ENCODE data around the gene SLC35B1.

DNA sequence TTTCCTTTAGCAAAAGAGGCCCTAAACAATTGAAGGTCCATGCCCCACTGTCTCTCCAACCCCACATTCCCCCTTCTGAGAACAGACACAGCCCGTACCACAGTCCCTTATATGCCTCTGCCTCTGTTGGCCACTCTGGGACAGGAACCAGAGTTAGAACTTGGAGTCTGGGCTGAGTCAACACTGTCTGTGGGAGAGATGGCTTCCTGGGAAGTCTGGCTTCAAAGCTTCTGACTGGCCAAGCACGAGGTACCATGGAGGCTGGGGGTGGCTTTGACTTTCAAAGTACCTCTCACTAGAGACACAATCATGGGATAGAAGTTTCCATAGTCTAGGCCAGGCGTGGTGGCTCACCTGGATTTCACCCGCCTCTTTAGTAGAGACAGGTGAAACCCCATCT lies 15.0 kb downstream of the SLC35B1 start:
- TF ChIP-seq, protein P1, sequence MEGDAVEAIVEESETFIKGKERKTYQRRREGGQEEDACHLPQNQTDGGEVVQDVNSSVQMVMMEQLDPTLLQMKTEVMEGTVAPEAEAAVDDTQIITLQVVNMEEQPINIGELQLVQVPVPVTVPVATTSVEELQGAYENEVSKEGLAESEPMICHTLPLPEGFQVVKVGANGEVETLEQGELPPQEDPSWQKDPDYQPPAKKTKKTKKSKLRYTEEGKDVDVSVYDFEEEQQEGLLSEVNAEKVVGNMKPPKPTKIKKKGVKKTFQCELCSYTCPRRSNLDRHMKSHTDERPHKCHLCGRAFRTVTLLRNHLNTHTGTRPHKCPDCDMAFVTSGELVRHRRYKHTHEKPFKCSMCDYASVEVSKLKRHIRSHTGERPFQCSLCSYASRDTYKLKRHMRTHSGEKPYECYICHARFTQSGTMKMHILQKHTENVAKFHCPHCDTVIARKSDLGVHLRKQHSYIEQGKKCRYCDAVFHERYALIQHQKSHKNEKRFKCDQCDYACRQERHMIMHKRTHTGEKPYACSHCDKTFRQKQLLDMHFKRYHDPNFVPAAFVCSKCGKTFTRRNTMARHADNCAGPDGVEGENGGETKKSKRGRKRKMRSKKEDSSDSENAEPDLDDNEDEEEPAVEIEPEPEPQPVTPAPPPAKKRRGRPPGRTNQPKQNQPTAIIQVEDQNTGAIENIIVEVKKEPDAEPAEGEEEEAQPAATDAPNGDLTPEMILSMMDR (IDR thresholded peaks at IDR 0.05): no peak
- TF ChIP-seq POLR2A (IDR thresholded peaks at IDR 0.05): no peak
